ENCODE results near the gene THOC6.

THOC6 gene

GRCh38 chr16:3023669-3024478 is at the start of gene THOC6, which contains the start of gene HCFC1R1:
Gene THOC6 (plus strand): TSS chr16:3024035. CDS start chr16:3024327, 292 bp downstream.
Gene HCFC1R1 (minus strand): TSS chr16:3023942. CDS start chr16:3023941, 1 bp downstream.
- peak; percentile 92 for DNase-seq

- no peak for DNase-seq
Measured at GRCh38 chr16:2974319-2975056, 49.3 kb upstream of the THOC6 start.

GRCh38 chr16:2975161-2975795 is 48.6 kb upstream of the THOC6 start:
- no peak for DNase-seq

GRCh38 chr16:2976201-2976600 is 47.6 kb upstream of the THOC6 start:
- no peak for DNase-seq

GRCh38 chr16:2976673-2977072 is 47.2 kb upstream of the THOC6 start:
- DNase-seq = no peak

- no peak for DNase-seq
Measured at GRCh38 chr16:2977440-2977839, 46.4 kb upstream of the THOC6 start.

- no peak for DNase-seq
Measured at GRCh38 chr16:2979669-2980226, 44.1 kb upstream of the THOC6 start.

- peak; percentile 92 for DNase-seq
Measured at GRCh38 chr16:2980227-2981176, 43.3 kb upstream of the THOC6 start, which contains the start of gene PKMYT1. Gene PKMYT1 (minus strand): TSS chr16:2980446. CDS start chr16:2979657, 789 bp downstream.

- DNase-seq = no peak
Measured at GRCh38 chr16:2981177-2981898, 42.5 kb upstream of the THOC6 start.

GRCh38 chr16:2981899-2982250 is 42.0 kb upstream of the THOC6 start:
- no peak for DNase-seq

GRCh38 chr16:2982402-2982801 is 41.4 kb upstream of the THOC6 start:
- no peak for DNase-seq

- peak; percentile 58 for DNase-seq
Measured at GRCh38 chr16:2983706-2984136, 40.1 kb upstream of the THOC6 start.

- no peak for DNase-seq
Measured at GRCh38 chr16:2985462-2985861, 38.4 kb upstream of the THOC6 start.

GRCh38 chr16:2985893-2986355 is 37.9 kb upstream of the THOC6 start:
- no peak for DNase-seq

GRCh38 chr16:2986623-2987188 is 37.1 kb upstream of the THOC6 start:
- no peak for DNase-seq

GRCh38 chr16:2987286-2987685 is 36.5 kb upstream of the THOC6 start:
- DNase-seq = no peak

- no peak for DNase-seq
Measured at GRCh38 chr16:2987833-2988232, 36.0 kb upstream of the THOC6 start.

GRCh38 chr16:2988590-2989099 is 35.2 kb upstream of the THOC6 start:
- no peak for DNase-seq

GRCh38 chr16:2990891-2991290 is 32.9 kb upstream of the THOC6 start:
- DNase-seq = no peak

GRCh38 chr16:2991566-2992261 is 32.1 kb upstream of the THOC6 start:
- no peak for DNase-seq

Measured in activated gamma-delta T cell treated with Interleukin-2 at 50 U/mL for 16 hours (primary cell).